Heart left ventricle (tissue), 16 donors: ENCODE data around the gene TBC1D5. TPM values are rescaled to one million over a fixed set of nuclear protein-coding genes. Genes with fewer than 3 reads are reported as not detected.

Experiments used
- ATAC-seq, 4 donors: fragments of 200-7000 bp; cut with Tn5 transposase; one replicate each; pipeline ENCODE4 v1.9.1; 2020 to 2022; ENCODE audit warnings: moderate library complexity in 4 of 4, mild to moderate bottlenecking in 3 of 4, moderate number of reproducible peaks in 1 of 4
- DNase-seq, 5 donors: peaks; one replicate each; pipeline ENCODE4 v3.0.0-alpha.2; 2020
- H3K27ac ChIP-seq, 12 donors: fragments of 200-600 bp; sonication (generic) in 4 of 12; one replicate each; pipeline versions ENCODE4 v1.5.0 to v1.8.0; 2016 to 2022; ENCODE audit warnings: mild to moderate bottlenecking in 2 of 12
- H3K27me3 ChIP-seq, 9 donors: fragments of 200-600 bp; sonication (generic) in 2 of 9; one replicate each; pipeline versions ENCODE4 v1.5.1 to v1.8.0; 2016 to 2022; ENCODE audit warnings: mild to moderate bottlenecking in 3 of 9
- H3K36me3 ChIP-seq, 9 donors: fragments of 200-600 bp; sonication (generic) in 2 of 9; one replicate each; pipeline versions ENCODE4 v1.5.0 to v1.8.0; 2018 to 2022; ENCODE audit warnings: mild to moderate bottlenecking in 2 of 9
- H3K4me1 ChIP-seq, 12 donors: fragments of 200-600 bp; sonication (generic) in 4 of 12; one replicate each; pipeline versions ENCODE4 v1.5.0 to v1.8.0; 2016 to 2022; ENCODE audit warnings: mild to moderate bottlenecking in 3 of 12
- H3K4me3 ChIP-seq, 12 donors: fragments of 200-600 bp; sonication (generic) in 4 of 12; one replicate each; pipeline versions ENCODE4 v1.5.0 to v1.8.0; 2017 to 2022; ENCODE audit warnings: mild to moderate bottlenecking in 9 of 12, moderate library complexity in 4 of 12
- H3K9me3 ChIP-seq, 12 donors: fragments of 200-600 bp; sonication (generic) in 4 of 12; one replicate each; pipeline versions ENCODE4 v1.5.0 to v1.8.0; 2016 to 2022; ENCODE audit warnings: mild to moderate bottlenecking in 1 of 12
- POLR2A ChIP-seq, 2 donors: fragments of 450-650 bp; IDR thresholded peaks; one replicate each; pipeline ENCODE4 v1.6.1; 2017; ENCODE audit warnings: antibody characterized with exemption in 2 of 2, mild to moderate bottlenecking in 2 of 2, moderate library complexity in 2 of 2
- WGBS, 4 donors: extraction: QIAGEN DNeasy Blood & Tissue Kit in 2 of 4; methylation state at CpG; one replicate each; pipeline versions ENCODE4 v1.1.5 to v1.1.7; 2013 to 2018; 5-methylcytosine and 5-hydroxymethylcytosine counted together
- intact Hi-C, 10 donors: fragments of 100-400 bp; cut with DNase I; formaldehyde crosslinking; loops; one replicate each; pipeline versions ENCODE4 v1.11.1 to v1.14.2; 2022
- polyA plus RNA-seq, 2 donors: library from polyadenylated mRNA; stranded (reverse); fragments of 200-250 nt; gene quantifications; one replicate each; pipeline ENCODE4 v1.2.3, GENCODE V29; 2013
- total RNA-seq, 9 donors: library from RNA; depleted of rRNA in 2 of 9; stranded (reverse); fragments of >200 nt in 2 of 9; fragmentation: NEBNext Ultra II Directional in 3 of 9; extraction: Animal tissue kit (Norgen Biotek cat#: 25700) in 3 of 9; gene quantifications; one replicate each; pipeline versions ENCODE4 v1.1.0 to v1.2.4, GENCODE V29; 2016 to 2023
- TF ChIP-seq, protein P1 (sequence below), 12 donors: fragments of 200-600 bp; sonication (generic) in 4 of 12; IDR thresholded peaks; one replicate each; pipeline versions ENCODE4 v1.5.0 to v1.8.0; 2018 to 2022; ENCODE audit warnings: antibody characterized with exemption in 12 of 12, mild to moderate bottlenecking in 5 of 12
- donor health status: ischemic (EF 13 %, LVEDD 7.1; RV severe dilation, severe dysfunction).
- donor health status: healthy with polysubstance abuse.
- donor health status: DM: no; HTN: yes; CAD: no.
- donor health status: DM: no; HTN: no; CAD: no.
- donor health status: ischemic (EF 25% LVEDD 6.9; RV normal size, moderate dysfunction).
- donor health status: ischemic (EF 25% LVEDD 5.7; RV mildly dilated, moderate dysfunction).
- donor health status: healthy.
- donor health status: DM: yes; HTN: yes; CAD: no.
- donor health status: ischemic (EF 35%, LVEDD 5.7; RV mildly dilated, moderate dysfunction).
- donor health status: nonischemic (EF 11% LVEDD 7.7; RV severe dilation, severe dysfunction).
- donor health status: DM: yes; HTN: yes; CAD: no.
- donor health status: PGD.
- donor health status: ischemic (EF 29% LVEDD 5.4; RV normal size, mild dysfunction).
- donor health status: nonischemic (EF 23%, LVEDD 6.1; RV moderate dilation, normal function).

TBC1D5 gene
- total and polyA plus RNA-seq, 11 donors: 5.8 to 48.3 (median 31.1) TPM

DNA sequence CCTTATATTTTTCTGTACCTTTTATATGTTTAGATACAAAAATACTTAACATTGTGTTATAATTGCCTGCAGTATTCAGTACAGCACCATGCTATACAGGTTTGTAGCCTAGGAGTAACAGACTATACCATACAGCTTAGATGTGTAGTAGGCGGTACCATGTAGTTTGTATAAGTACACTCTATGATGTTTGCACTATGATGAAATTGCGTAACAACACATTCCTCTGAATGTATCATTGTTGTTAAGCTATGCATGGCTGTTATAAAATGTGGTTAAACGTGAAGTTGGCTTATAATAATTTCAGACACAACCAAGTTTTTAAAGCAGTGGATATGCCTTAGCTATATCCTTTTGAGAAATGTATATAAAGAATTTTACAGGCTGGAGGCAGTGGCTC, 529.3 kb downstream of the TBC1D5 start:
- Histone ChIP-seq H3K36me3 (peaks cover 0 to 27% (median 10%) of the 10 kb centered on the region in 9 donors), H3K9me3 (no peaks in the 10 kb centered on the region), H3K4me3 (no peak overlapping the region), H3K27ac (no peak overlapping the region), H3K4me1 (peaks cover 0 to 4% (median 0%) of the 10 kb centered on the region in 12 donors), H3K27me3 (no peaks in the 10 kb centered on the region)
- 96 to 98% (median 96%) methylated on average over 3 of the region's 3 CpGs for WGBS, 4 donors
- intact Hi-C loops: no loop called here
- ATAC-seq (no peak), DNase-seq (no peak)
- TF ChIP-seq POLR2A (IDR thresholded peaks at IDR 0.05): no peak
- TF ChIP-seq, protein P1, sequence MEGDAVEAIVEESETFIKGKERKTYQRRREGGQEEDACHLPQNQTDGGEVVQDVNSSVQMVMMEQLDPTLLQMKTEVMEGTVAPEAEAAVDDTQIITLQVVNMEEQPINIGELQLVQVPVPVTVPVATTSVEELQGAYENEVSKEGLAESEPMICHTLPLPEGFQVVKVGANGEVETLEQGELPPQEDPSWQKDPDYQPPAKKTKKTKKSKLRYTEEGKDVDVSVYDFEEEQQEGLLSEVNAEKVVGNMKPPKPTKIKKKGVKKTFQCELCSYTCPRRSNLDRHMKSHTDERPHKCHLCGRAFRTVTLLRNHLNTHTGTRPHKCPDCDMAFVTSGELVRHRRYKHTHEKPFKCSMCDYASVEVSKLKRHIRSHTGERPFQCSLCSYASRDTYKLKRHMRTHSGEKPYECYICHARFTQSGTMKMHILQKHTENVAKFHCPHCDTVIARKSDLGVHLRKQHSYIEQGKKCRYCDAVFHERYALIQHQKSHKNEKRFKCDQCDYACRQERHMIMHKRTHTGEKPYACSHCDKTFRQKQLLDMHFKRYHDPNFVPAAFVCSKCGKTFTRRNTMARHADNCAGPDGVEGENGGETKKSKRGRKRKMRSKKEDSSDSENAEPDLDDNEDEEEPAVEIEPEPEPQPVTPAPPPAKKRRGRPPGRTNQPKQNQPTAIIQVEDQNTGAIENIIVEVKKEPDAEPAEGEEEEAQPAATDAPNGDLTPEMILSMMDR (IDR thresholded peaks at IDR 0.05): no peak

- TF ChIP-seq, protein P1 (IDR thresholded peaks at IDR 0.05): no peak
- TF ChIP-seq POLR2A (IDR thresholded peaks at IDR 0.05): no peak
- peak overlapping the region in 4 of 12 donors; percentile 11 to 39 (median 28) for H3K27ac ChIP-seq
These were observed 534.5 kb downstream of the TBC1D5 start for GRCh38 chr3:17207979-17208378.

DNA sequence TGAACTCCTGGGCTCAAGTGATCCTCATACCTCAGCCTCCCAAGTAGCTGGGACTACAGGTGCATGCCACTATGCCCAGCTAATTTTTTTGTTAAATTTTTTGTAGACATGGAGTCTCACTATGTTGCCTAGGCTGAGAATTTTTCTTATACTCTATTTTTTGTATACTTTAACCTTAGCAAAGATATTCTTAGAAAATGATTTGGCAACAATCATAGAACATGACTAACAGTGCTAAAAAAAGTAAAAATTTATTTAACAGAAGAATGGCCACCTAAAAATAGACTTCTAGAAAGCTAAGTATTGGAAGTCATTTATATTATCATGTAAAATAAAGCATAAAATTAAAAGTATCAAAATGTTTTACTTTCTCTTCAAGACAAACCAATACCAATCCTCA, 535.4 kb downstream of the TBC1D5 start:
- Histone ChIP-seq H3K36me3 (peaks cover 0 to 10% (median under 1%) of the 10 kb centered on the region in 9 donors), H3K27ac (peak overlapping the region in 3 of 12 donors; percentile 11 to 39 (median 21)), H3K4me3 (no peak overlapping the region), H3K27me3 (no peaks in the 10 kb centered on the region), H3K4me1 (peaks cover 0 to 22% (median 8%) of the 10 kb centered on the region in 12 donors), H3K9me3 (peaks cover 0 to 14% (median 3%) of the 10 kb centered on the region in 12 donors)
- DNase-seq (no peak), ATAC-seq (no peak)
- intact Hi-C loops: no loop called here
- TF ChIP-seq, protein P1 (IDR thresholded peaks at IDR 0.05): no peak
- TF ChIP-seq POLR2A (IDR thresholded peaks at IDR 0.05): no peak

More at GRCh38 chr3:17207979-17208378, 534.5 kb downstream of the TBC1D5 start:
- Histone ChIP-seq H3K9me3 (peaks cover 0 to 4% (median 0%) of the 10 kb centered on the region in 12 donors), H3K36me3 (peaks cover 0 to 17% (median 4%) of the 10 kb centered on the region in 9 donors), H3K4me3 (no peak overlapping the region), H3K27me3 (no peaks in the 10 kb centered on the region), H3K4me1 (peaks cover 0 to 22% (median 8%) of the 10 kb centered on the region in 12 donors)
- intact Hi-C loops: no loop called here
- WGBS, 4 donors: 85 to 92% (median 89%) methylated on average over 4 of the region's 4 CpGs
- ATAC-seq: peak in 1 of 4 donors; percentile 48
- peak in 1 of 5 donors; percentile 29 for DNase-seq

DNA sequence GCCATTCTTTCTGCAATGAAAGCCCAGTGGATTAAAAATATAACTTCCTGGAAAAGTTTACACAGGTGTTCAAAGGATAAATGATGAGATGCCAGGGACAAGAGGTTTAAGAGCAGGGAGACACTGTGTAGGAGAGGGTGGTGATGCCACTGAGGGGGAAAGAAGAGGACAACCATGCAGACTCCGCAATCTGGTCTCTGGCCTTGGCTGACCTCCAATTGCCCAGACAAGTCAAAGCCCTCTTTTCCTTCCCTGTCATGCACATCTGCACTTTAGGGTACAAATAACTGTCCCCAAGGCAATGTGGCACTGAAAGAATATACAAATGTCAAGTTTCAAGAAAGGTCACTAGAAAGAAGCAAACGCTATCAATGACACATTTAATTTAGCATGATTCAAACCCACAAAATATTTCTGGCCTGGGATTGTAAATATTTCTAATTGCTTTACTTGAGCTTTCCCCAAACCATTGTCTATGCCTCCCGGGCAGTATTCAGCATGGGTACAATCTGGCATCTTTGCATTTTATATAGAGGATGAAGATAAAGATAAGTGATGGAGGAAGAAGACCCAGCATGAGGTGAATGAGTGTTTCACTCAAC, 538.3 kb downstream of the TBC1D5 start:
- peaks cover 0 to 13% (median 0%) of the 10 kb centered on the region in 9 donors for H3K36me3 ChIP-seq
- peaks cover 0 to 21% (median 8%) of the 10 kb centered on the region in 12 donors for H3K4me1 ChIP-seq
- peaks cover 0 to 18% (median 3%) of the 10 kb centered on the region in 12 donors for H3K9me3 ChIP-seq
- ATAC-seq: no peak
- no peaks in the 10 kb centered on the region for H3K27me3 ChIP-seq
- no peak for DNase-seq
- no peak overlapping the region for H3K4me3 ChIP-seq
- intact Hi-C loops: no loop called here
- TF ChIP-seq, protein P1 (IDR thresholded peaks at IDR 0.05): no peak
- no peak for TF ChIP-seq POLR2A (IDR thresholded peaks at IDR 0.05)
- no peak overlapping the region for H3K27ac ChIP-seq
- 74 to 88% (median 82%) methylated on average over 3 of the region's 3 CpGs for WGBS, 4 donors
